ENCODE results near the gene NDST4. TPM values are rescaled to one million over a fixed set of nuclear protein-coding genes. Genes with fewer than 3 reads are reported as not detected.
A peak's percentile ranks its signal among the peaks of the same experiment; 100 is the strongest.

NDST4 gene
- not detected in 2 replicates for total RNA-seq (2012; rRNA removed)
- polyA plus RNA-seq (2012; rRNA removed): not detected in 2 replicates
- polyA plus RNA-seq (2012; cell fraction: cytosol; rRNA removed): not detected in 2 replicates
- polyA plus RNA-seq (2012; cell fraction: nucleus; rRNA removed; ENCODE audit: low replicate concordance): not detected in 2 replicates
- percentile 0 among the genes with signal in this experiment for Bru-seq, nascent RNA
- not detected for BruChase-seq, experiment 1, labeled RNA remaining after a 6-hour chase
- BruChase-seq, experiment 2, labeled RNA remaining after a 2-hour chase: percentile 0 among the genes with signal in this experiment
- long read RNA-seq: 0 reads

DNA sequence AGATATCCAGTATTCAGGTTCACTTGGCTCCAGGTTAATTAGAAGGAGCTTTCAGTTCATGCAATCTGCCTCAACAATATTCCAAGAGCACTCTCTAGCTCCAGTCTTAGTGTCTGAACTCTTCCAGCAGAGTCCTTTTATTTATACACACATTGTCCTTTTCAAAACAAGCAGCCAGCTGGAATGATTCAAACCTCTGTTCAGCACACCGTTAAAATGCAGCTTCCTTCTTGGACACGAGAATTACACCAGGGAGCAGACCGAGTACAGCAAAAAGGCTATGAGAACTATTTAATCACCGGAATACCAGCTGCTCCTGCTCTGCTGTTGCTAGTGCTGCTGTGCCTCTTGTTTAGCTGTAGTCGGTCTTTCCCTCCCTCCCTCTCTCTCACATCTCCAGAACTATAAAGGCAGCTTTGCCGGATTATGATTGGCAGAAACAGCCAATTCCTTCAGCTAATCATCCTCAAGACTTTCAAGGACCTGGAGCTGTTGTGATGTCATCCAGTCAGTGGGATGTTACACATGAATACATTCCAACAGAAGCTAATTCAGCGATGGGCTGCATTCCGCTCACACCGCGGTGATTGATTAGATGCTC is at the start of gene NDST4:
Gene NDST4 (minus strand): TSS at position 115 of the 601 bp plus-strand sequence. CDS start 36,584 bp downstream, outside the sequence.
- Histone ChIP-seq H2AK5ac (ENCODE audit: low read depth, low read length) (no peak within 1 kb of the TSS), H3K14ac (replicated peaks; ENCODE audit: low read depth, low read length) (no peak within 1 kb of the TSS), H2BK5ac (ENCODE audit: low read depth, low read length, poor library complexity, severe bottlenecking) (no peak within 1 kb of the TSS), H3K27ac (ENCODE audit: insufficient read depth, low read length) (no peak within 1 kb of the TSS), H3K27me3 (ENCODE audit: control insufficient read depth, insufficient read depth, low read length) (no peaks in the 10 kb centered on the region), H2AK9ac (replicated peaks; ENCODE audit: low read depth, low read length, poor library complexity) (no peak within 1 kb of the TSS), H2BK15ac (ENCODE audit: low read depth, low read length) (no peak within 1 kb of the TSS), H3K56ac (ENCODE audit: extremely low read depth, insufficient read depth, low read length) (no peak within 1 kb of the TSS), H3K4ac (ENCODE audit: low read depth, low read length) (no peak within 1 kb of the TSS), H3K4me1 (ENCODE audit: control insufficient read depth, insufficient read depth, low read length) (no peaks in the 10 kb centered on the region), H3K79me1 (ENCODE audit: low read depth in 1 of 2, low read length in 2 of 2) (no peaks in the 10 kb centered on the region), H3K23ac (ENCODE audit: low read depth, low read length) (no peak within 1 kb of the TSS), H3K4me2 (ENCODE audit: low read depth, low read length) (no peak within 1 kb of the TSS), H4K20me1 (ENCODE audit: insufficient read depth, low read length) (no peaks in the 10 kb centered on the region), H3K9me3 (ENCODE audit: control insufficient read depth, insufficient read depth, low read length) (no peaks in the 10 kb centered on the region), H3K9me1 (ENCODE audit: insufficient read depth, low read length) (no peaks in the 10 kb centered on the region), H3K4me3 (ENCODE audit: insufficient read depth, low read depth, low read length) (no peak within 1 kb of the TSS), H2BK20ac (ENCODE audit: low read depth, low read length) (no peak within 1 kb of the TSS), H3K36me3 (ENCODE audit: control insufficient read depth, insufficient read depth, low read length) (no peaks in the 10 kb centered on the region), H4K5ac (ENCODE audit: low read depth, low read length) (no peak within 1 kb of the TSS), H2BK120ac (ENCODE audit: low read depth, low read length) (no peak within 1 kb of the TSS), H2AFZ (replicated peaks; ENCODE audit: low read length, poor library complexity) (no peak within 1 kb of the TSS), H4K8ac (ENCODE audit: low read depth in 2 of 2, low read length in 2 of 2) (no peak within 1 kb of the TSS), H3K18ac (ENCODE audit: low read depth, low read length) (no peak within 1 kb of the TSS), H4K91ac (ENCODE audit: insufficient read depth, low read depth, low read length) (no peak within 1 kb of the TSS), H3K9ac (ENCODE audit: low read depth, low read length) (no peak within 1 kb of the TSS)
- no peak for DNase-seq
- no peak for ATAC-seq (ENCODE audit: low read depth)
- TF ChIP-seq RAD21 (IDR thresholded peaks at IDR 0.05; ENCODE audit: low read length) (no peak), MAZ (IDR thresholded peaks at IDR 0.05; ENCODE audit: borderline replicate concordance, low read depth, low read length) (no peak), MAFK (IDR thresholded peaks at IDR 0.05; ENCODE audit: low read depth, low read length) (no peak), MXI1 (IDR thresholded peaks at IDR 0.05; ENCODE audit: borderline replicate concordance, low read depth, low read length) (no peak), BHLHE40 (IDR thresholded peaks at IDR 0.05; ENCODE audit: low read depth, low read length) (no peak)
- TF ChIP-seq, protein P1, sequence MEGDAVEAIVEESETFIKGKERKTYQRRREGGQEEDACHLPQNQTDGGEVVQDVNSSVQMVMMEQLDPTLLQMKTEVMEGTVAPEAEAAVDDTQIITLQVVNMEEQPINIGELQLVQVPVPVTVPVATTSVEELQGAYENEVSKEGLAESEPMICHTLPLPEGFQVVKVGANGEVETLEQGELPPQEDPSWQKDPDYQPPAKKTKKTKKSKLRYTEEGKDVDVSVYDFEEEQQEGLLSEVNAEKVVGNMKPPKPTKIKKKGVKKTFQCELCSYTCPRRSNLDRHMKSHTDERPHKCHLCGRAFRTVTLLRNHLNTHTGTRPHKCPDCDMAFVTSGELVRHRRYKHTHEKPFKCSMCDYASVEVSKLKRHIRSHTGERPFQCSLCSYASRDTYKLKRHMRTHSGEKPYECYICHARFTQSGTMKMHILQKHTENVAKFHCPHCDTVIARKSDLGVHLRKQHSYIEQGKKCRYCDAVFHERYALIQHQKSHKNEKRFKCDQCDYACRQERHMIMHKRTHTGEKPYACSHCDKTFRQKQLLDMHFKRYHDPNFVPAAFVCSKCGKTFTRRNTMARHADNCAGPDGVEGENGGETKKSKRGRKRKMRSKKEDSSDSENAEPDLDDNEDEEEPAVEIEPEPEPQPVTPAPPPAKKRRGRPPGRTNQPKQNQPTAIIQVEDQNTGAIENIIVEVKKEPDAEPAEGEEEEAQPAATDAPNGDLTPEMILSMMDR (conservative IDR thresholded peaks at IDR 0.05; ENCODE audit: low read depth, low read length): no peak
- intact Hi-C loops (cut with micrococcal nuclease): no loop called here
- in situ Hi-C loops (cut with MboI; ENCODE audit: low sequenced_read_pairs): no loop called here
- ChIA-PET POLR2A (ENCODE audit: unreplicated experiment) (no interaction called here), CTCF (no interaction called here)
- 0% methylated on average over 1 of the region's 10 CpGs; no CpG with 5 or more reads in 1 of the 2 experiments for WGBS, 2 experiments (ENCODE audit: extremely low coverage in 2 of 2, insufficient read length in 1 of 2)
- no TSS peak for BruUV-seq (replicated peaks)
- dilution Hi-C loops (cut with HindIII; ENCODE audit: low sequenced_read_pairs, unreplicated experiment): no loop called here
